ENCODE measurements around the gene POLG. TPM values are rescaled to one million over a fixed set of nuclear protein-coding genes. Genes with fewer than 3 reads are reported as not detected.

POLG gene
- total and polyA plus RNA-seq, 7 donors: 32.6 to 64.5 (median 52.7) TPM

GRCh38 chr15:89366656-89367393 lies 32.2 kb upstream of the POLG start:
- H3K4me3 ChIP-seq: no peak overlapping the region
- H3K36me3 ChIP-seq (ENCODE audit: insufficient read depth in 1 of 2, low read depth in 1 of 2): no peaks in the 10 kb centered on the region
- H3K27ac ChIP-seq: no peak overlapping the region
- H3K27me3 ChIP-seq (ENCODE audit: insufficient read depth in 3 of 3, low read length in 2 of 3): peaks cover 0 to 100% (median 59%) of the 10 kb centered on the region in 3 donors
- intact Hi-C loops (cut with DNase I): no loop called here
- H3K4me1 ChIP-seq: peaks cover 2% of the 10 kb centered on the region
- ATAC-seq: no peak
- DNase-seq: no peak
- TF ChIP-seq CTCF (IDR thresholded peaks at IDR 0.05): no peak
- no peaks in the 10 kb centered on the region for H3K9me3 ChIP-seq
- WGBS, 3 donors: 13 to 16% (median 15%) methylated on average over 21 of the region's 21 CpGs

- peaks cover 2% of the 10 kb centered on the region for H3K4me1 ChIP-seq
- H3K4me3 ChIP-seq: no peak overlapping the region
- WGBS, 3 donors: 8 to 12% (median 9%) methylated on average over 22 of the region's 22 CpGs
- no peaks in the 10 kb centered on the region for H3K9me3 ChIP-seq
- intact Hi-C loops (cut with DNase I): no loop called here
- H3K27me3 ChIP-seq (ENCODE audit: insufficient read depth in 3 of 3, low read length in 2 of 3): peaks cover 0 to 100% (median 54%) of the 10 kb centered on the region in 3 donors
- H3K27ac ChIP-seq: no peak overlapping the region
- ATAC-seq (no peak), DNase-seq (no peak)
- TF ChIP-seq CTCF (IDR thresholded peaks at IDR 0.05): no peak
- no peaks in the 10 kb centered on the region for H3K36me3 ChIP-seq (ENCODE audit: insufficient read depth in 1 of 2, low read depth in 1 of 2)
Observed at GRCh38 chr15:89365462-89366065, 30.9 kb upstream of the POLG start.

GRCh38 chr15:89364741-89365450 lies 30.3 kb upstream of the POLG start:
- 10 to 16% (median 11%) methylated on average over 13 of the region's 13 CpGs for WGBS, 3 donors
- intact Hi-C loops (cut with DNase I): no loop called here
- H3K27me3 ChIP-seq (ENCODE audit: insufficient read depth in 3 of 3, low read length in 2 of 3): peaks cover 0 to 100% (median 56%) of the 10 kb centered on the region in 3 donors
- ATAC-seq (no peak), DNase-seq (no peak)
- peaks cover 2% of the 10 kb centered on the region for H3K4me1 ChIP-seq
- no peaks in the 10 kb centered on the region for H3K36me3 ChIP-seq (ENCODE audit: insufficient read depth in 1 of 2, low read depth in 1 of 2)
- H3K27ac ChIP-seq: no peak overlapping the region
- no peaks in the 10 kb centered on the region for H3K9me3 ChIP-seq
- no peak for TF ChIP-seq CTCF (IDR thresholded peaks at IDR 0.05)
- H3K4me3 ChIP-seq: no peak overlapping the region

- Histone ChIP-seq H3K4me3 (no peak overlapping the region), H3K4me1 (peaks cover 3% of the 10 kb centered on the region), H3K27me3 (ENCODE audit: insufficient read depth in 3 of 3, low read length in 2 of 3) (peaks cover 0 to 100% (median 55%) of the 10 kb centered on the region in 3 donors), H3K9me3 (no peaks in the 10 kb centered on the region), H3K36me3 (ENCODE audit: insufficient read depth in 1 of 2, low read depth in 1 of 2) (no peaks in the 10 kb centered on the region), H3K27ac (no peak overlapping the region)
- DNase-seq: no peak
- ATAC-seq: no peak
- 9 to 15% (median 12%) methylated on average over 6 of the region's 6 CpGs for WGBS, 3 donors
- TF ChIP-seq CTCF (IDR thresholded peaks at IDR 0.05): no peak
- intact Hi-C loops (cut with DNase I): no loop called here
Observed at GRCh38 chr15:89364341-89364740, 29.7 kb upstream of the POLG start.
